ENCODE measurements around the gene PTPRO. TPM values are rescaled to one million over a fixed set of nuclear protein-coding genes. Genes with fewer than 3 reads are reported as not detected.

Gene PTPRO
- total RNA-seq = 1 to 10 TPM in 2 of 4 donors, under 1 TPM in 2; 0.52 to 5.0 (median 1.0) TPM

DNA sequence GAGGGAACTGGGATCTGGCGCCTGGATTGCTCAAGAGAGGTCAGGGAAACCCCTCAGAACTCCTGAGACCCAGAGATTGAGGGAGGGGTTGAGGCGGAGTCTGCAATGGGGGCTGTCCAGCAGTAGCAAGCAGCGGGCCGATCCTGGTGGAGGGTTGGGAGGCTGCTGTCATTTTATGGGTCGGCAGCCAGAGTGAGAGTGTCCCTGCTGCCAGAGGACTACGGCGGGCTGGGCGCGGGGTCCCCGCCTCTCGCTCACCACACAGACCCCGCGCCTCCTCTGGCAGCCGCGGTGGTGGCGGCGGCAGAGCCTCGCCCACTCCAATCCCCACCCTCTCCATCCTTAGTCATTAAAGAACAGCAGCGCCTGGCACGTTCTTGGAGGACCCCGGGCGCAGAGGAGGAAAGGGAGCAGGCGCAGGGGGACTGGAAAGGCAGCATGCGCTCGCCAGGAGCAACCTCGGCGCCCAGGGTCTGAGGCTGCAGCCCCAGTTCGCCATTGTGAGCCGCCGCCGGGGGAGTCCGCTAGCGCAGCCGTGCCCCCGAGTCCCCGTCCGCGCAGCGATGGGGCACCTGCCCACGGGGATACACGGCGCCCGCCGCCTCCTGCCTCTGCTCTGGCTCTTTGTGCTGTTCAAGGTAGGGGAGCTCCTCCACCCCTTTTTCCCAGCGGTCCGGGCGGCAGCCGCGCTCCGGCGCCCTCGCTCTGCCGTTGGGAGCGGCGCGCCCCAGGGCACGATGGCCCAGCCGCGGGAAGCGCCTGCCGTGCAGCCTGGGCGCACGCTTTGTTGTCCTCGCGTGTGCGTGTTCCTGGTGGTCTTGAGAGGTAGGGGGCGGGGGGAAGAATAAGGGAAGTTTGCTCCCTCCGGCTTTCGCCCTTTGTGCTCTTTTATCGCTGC is at the start of gene PTPRO:
Gene PTPRO (plus strand): TSS at position 345 of the 898 bp plus-strand sequence.
- no peak for DNase-seq (ENCODE audit: extremely low spot score)
- intact Hi-C loops (cut with DNase I) = no loop called here
- H3K27me3 ChIP-seq = peaks cover 0 to 34% (median 0%) of the 10 kb centered on the region in 4 donors

DNA sequence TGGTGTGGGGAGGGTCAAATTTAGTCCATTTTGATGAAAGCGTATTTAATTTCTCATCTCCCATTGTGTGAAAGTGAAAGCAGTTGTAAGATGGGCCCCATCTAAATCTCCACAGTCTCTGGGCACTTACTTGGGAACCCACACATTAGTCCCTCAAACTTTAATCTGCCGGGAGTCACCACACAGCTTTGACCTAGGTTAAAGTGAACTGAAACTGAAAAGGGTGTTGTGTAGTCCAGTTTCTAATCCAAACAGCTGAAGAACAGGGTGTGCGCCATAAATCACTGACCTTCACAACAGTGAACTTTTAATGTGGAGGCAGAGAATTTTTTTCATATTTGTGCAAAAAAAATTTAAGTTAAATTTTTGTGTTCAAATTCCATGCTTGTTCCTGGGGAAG is 48.4 kb upstream of the PTPRO start:
- no peak overlapping the region for H3K27ac ChIP-seq (replicated peaks in 1 of 4)
- 86% methylated on average over 3 of the region's 3 CpGs for WGBS
- no peaks in the 10 kb centered on the region for H3K27me3 ChIP-seq
- DNase-seq (ENCODE audit: extremely low spot score) = no peak
- no peaks in the 10 kb centered on the region for H3K36me3 ChIP-seq
- H3K4me1 ChIP-seq = peaks cover 4 to 33% (median 24%) of the 10 kb centered on the region in 4 donors
- no peak for TF ChIP-seq POLR2AphosphoS5 (IDR thresholded peaks at IDR 0.05)
- no peak for TF ChIP-seq EP300 (IDR thresholded peaks at IDR 0.05)
- TF ChIP-seq, protein P1, sequence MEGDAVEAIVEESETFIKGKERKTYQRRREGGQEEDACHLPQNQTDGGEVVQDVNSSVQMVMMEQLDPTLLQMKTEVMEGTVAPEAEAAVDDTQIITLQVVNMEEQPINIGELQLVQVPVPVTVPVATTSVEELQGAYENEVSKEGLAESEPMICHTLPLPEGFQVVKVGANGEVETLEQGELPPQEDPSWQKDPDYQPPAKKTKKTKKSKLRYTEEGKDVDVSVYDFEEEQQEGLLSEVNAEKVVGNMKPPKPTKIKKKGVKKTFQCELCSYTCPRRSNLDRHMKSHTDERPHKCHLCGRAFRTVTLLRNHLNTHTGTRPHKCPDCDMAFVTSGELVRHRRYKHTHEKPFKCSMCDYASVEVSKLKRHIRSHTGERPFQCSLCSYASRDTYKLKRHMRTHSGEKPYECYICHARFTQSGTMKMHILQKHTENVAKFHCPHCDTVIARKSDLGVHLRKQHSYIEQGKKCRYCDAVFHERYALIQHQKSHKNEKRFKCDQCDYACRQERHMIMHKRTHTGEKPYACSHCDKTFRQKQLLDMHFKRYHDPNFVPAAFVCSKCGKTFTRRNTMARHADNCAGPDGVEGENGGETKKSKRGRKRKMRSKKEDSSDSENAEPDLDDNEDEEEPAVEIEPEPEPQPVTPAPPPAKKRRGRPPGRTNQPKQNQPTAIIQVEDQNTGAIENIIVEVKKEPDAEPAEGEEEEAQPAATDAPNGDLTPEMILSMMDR (IDR thresholded peaks at IDR 0.05) = no peak
- no peak for TF ChIP-seq POLR2A (IDR thresholded peaks at IDR 0.05; ENCODE audit: low read depth)
- intact Hi-C loops (cut with DNase I) = loop anchor here (2.0 to 10.0 kb wide), 2 partner anchors 123 to 511 kb away; partner anchors contain the start of gene EPS8
- H3K4me3 ChIP-seq = no peak overlapping the region
- no peaks in the 10 kb centered on the region for H3K9me3 ChIP-seq

More for the DNA sequence above, at the start of gene PTPRO:
- H3K27ac ChIP-seq (replicated peaks in 1 of 4) = no peak within 1 kb of the TSS
- no peaks in the 10 kb centered on the region for H3K36me3 ChIP-seq
- TF ChIP-seq, protein P1 (IDR thresholded peaks at IDR 0.05) = no peak
- TF ChIP-seq POLR2AphosphoS5 (IDR thresholded peaks at IDR 0.05) (no peak), POLR2A (IDR thresholded peaks at IDR 0.05; ENCODE audit: low read depth) (no peak), EP300 (IDR thresholded peaks at IDR 0.05) (no peak)
- no peaks in the 10 kb centered on the region for H3K9me3 ChIP-seq
- H3K4me3 ChIP-seq = peak within 1 kb of the TSS; percentile 39 to 54 (median 40)
- H3K4me1 ChIP-seq = peaks cover 0 to 16% (median 14%) of the 10 kb centered on the region in 4 donors
- 3% methylated on average over 24 of the region's 70 CpGs for WGBS

DNA sequence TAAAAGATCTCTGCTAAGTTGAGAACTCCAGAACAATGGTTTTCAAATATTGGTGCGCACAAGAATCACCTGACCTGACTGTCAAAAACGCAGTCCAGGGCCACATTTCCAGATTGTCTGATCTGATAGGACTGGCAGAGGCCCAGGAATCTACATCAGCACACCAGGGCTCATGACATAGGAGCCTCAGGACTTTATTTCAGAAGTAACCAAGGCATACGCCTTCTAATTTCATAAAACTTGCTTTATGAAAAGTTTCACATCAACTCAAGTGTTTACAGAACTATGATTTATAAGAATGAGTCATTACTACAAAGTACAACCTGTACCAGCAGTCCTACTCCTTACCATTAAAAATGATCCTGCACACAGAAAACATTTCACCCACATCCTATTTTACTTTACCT is 47.7 kb upstream of the PTPRO start:
- TF ChIP-seq POLR2AphosphoS5 (IDR thresholded peaks at IDR 0.05) (peak in 1 of 2 donors; percentile 61), EP300 (IDR thresholded peaks at IDR 0.05) (no peak)
- Histone ChIP-seq H3K27me3 (no peaks in the 10 kb centered on the region), H3K36me3 (no peaks in the 10 kb centered on the region), H3K27ac (replicated peaks in 1 of 4) (peak overlapping the region in 3 of 4 donors; percentile 28 to 57 (median 43)), H3K4me1 (peaks cover 10 to 39% (median 31%) of the 10 kb centered on the region in 4 donors), H3K4me3 (no peak overlapping the region), H3K9me3 (no peaks in the 10 kb centered on the region)
- intact Hi-C loops (cut with DNase I) = loop anchor here (10.0 kb wide), 1 partner anchor 510 kb away; the partner anchor contains the start of gene EPS8
- no peak for DNase-seq (ENCODE audit: extremely low spot score)
- 53% methylated on average over 2 of the region's 3 CpGs for WGBS

DNA sequence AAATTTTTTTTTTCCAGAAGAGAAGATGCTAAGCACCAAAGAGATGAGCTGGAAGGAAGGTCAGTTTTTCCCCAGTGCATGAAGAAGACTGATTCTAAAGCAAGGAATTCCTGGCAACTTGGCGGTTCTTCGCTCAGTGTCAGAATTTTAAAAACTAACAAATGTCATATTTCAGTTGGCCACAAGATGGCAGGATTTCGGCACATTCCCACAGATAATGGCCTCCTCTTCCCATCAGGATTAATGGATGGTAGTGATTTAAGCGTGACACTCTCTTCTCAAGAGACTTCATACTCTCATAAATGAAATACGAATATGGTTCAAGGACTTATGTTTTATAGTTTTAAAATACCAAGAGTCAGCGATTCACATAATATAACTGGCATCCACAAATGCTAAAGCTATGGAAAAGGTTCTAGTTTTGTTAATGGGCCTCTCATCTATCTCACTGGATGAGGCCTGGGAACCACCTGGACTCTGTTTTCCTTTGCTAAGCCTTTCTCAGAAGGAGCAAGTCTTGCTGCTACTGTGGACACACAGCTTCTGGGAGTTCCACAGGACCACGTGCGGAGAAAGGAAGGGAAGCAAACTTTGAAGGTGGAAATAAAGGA is 46.1 kb upstream of the PTPRO start:
- Histone ChIP-seq H3K4me3 (no peak overlapping the region), H3K27me3 (no peaks in the 10 kb centered on the region), H3K36me3 (no peaks in the 10 kb centered on the region), H3K9me3 (no peaks in the 10 kb centered on the region), H3K27ac (replicated peaks in 1 of 4) (no peak overlapping the region), H3K4me1 (peaks cover 14 to 42% (median 35%) of the 10 kb centered on the region in 4 donors)
- TF ChIP-seq POLR2A (IDR thresholded peaks at IDR 0.05; ENCODE audit: low read depth) = no peak
- TF ChIP-seq EP300 (IDR thresholded peaks at IDR 0.05) = no peak
- no peak for TF ChIP-seq POLR2AphosphoS5 (IDR thresholded peaks at IDR 0.05)
- TF ChIP-seq, protein P1 (IDR thresholded peaks at IDR 0.05) = peak; percentile 66 to 73 (median 71)
- no peak for DNase-seq (ENCODE audit: extremely low spot score)
- WGBS = 42% methylated on average over 8 of the region's 8 CpGs
- intact Hi-C loops (cut with DNase I) = loop anchor here (2.0 to 10.0 kb wide), 4 partner anchors 246 to 581 kb away; partner anchors contain the start of gene EPS8

Measured in esophagus muscularis mucosa (tissue), 4 donors.